Activated naive CD8-positive, alpha-beta T cell (primary cell): ENCODE results near the gene LHPP.
"Not testable (repeated sequence)": the region's sequence is repeated elsewhere in the genome, so short reads cannot be mapped to it uniquely, and the experiment has no call there.

ENCODE experiments used
- H3K27ac Mint-ChIP-seq: one replicate; pipeline ENCODE4 v1.8.0; 2021; ENCODE audit warnings: mixed read lengths
- H3K27me3 Mint-ChIP-seq: one replicate; pipeline ENCODE4 v1.8.0; 2021; ENCODE audit warnings: mixed read lengths
- H3K36me3 Mint-ChIP-seq: one replicate; pipeline ENCODE4 v1.8.0; 2021; ENCODE audit warnings: mixed read lengths
- H3K4me1 Mint-ChIP-seq: one replicate; pipeline ENCODE4 v1.8.0; 2021; ENCODE audit warnings: low read depth, mixed read lengths
- H3K4me3 Mint-ChIP-seq: one replicate; pipeline ENCODE4 v1.8.0; 2021; ENCODE audit warnings: mild to moderate bottlenecking, mixed read lengths
- H3K9me3 Mint-ChIP-seq: one replicate; pipeline ENCODE4 v1.8.0; 2021; ENCODE audit warnings: low read depth, mixed read lengths

LHPP gene

DNA sequence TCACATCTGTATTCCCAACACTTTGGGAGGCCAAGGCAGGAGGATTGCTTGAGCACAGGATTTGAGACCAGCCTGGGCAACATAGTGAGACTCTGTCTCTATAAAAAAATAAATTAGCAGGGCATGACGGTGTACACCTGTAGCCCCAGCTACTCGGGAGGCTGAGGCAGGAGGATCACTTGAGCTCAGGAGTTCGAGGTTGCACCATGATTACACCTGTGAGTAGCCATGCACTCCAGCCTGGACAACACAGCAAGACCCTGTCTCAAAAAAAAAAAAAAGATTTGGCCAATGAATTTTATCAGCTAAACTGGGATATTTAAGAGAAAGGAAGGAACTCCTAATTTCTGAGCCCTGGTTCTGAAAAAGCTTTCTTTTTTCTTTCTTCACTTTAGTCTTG lies 87.5 kb downstream of the LHPP start:
- H3K4me3 Mint-ChIP-seq, H3K36me3 Mint-ChIP-seq, H3K9me3 Mint-ChIP-seq, H3K27ac Mint-ChIP-seq, H3K27me3 Mint-ChIP-seq: not testable (repeated sequence)
- peaks cover 11% of the 10 kb centered on the region for H3K4me1 Mint-ChIP-seq

DNA sequence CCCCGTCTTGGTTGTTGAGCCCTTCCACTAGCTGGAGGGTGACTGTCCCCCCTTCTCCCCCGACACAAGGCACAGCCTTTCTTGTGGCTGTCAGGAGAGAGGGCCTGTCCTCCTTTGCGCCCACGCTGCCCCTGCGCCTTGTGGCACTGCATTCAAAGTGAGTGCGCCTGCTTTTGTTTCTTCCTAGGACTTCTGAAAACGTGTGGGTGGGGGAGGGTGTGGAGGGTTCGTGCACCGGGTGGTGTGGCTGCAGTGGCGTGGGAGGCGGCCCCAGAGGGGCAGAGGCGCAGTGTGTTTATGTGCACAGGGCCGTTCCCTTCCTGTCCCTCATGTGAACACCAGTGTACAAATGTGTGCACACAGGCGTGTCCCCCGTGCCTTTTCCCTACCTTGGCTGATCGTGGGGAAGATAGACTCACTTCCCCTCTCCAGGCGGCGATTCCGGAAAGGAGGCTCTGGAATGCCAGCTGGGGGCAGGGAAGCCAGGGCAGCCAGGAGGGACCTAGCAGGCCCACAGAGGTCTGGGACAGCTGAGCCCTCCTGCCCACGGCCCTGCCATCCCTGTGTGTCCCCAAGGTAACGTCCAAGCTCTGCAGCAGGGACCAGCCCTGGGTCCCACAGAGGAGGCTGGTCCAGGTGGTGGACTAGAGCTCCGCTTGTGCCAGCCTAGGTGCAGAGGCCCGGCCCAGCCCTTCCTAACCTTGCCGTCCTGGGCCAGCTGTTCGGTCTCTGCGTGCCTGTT lies 88.8 kb downstream of the LHPP start:
- no peaks in the 10 kb centered on the region for H3K9me3 Mint-ChIP-seq
- H3K27ac Mint-ChIP-seq = no peak overlapping the region
- H3K36me3 Mint-ChIP-seq = no peaks in the 10 kb centered on the region
- H3K4me3 Mint-ChIP-seq = no peak overlapping the region
- peaks cover 6% of the 10 kb centered on the region for H3K4me1 Mint-ChIP-seq
- H3K27me3 Mint-ChIP-seq = no peaks in the 10 kb centered on the region

DNA sequence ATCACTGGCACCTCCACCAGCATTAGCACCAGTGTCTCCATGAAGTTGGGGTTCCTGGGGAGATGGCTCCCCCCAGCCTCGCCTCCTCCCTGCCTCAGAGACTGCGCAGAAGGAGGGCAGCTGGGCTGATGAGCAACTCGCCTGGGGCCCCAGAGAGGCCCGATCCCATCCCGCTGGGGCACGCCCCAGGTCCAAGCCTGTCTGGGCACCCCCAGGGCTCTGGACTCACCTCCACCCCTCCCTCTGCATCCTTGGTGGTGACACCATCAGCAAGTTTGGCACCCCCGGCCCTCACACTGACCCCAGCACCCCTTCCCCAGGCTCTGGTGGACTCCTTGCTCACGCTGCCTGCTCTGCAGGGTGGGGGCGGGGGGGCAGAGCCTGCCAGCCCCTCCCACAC lies 89.5 kb downstream of the LHPP start:
- H3K4me3 Mint-ChIP-seq = no peak overlapping the region
- no peaks in the 10 kb centered on the region for H3K9me3 Mint-ChIP-seq
- no peaks in the 10 kb centered on the region for H3K27me3 Mint-ChIP-seq
- H3K4me1 Mint-ChIP-seq = peaks cover 3% of the 10 kb centered on the region
- no peaks in the 10 kb centered on the region for H3K36me3 Mint-ChIP-seq
- no peak overlapping the region for H3K27ac Mint-ChIP-seq

DNA sequence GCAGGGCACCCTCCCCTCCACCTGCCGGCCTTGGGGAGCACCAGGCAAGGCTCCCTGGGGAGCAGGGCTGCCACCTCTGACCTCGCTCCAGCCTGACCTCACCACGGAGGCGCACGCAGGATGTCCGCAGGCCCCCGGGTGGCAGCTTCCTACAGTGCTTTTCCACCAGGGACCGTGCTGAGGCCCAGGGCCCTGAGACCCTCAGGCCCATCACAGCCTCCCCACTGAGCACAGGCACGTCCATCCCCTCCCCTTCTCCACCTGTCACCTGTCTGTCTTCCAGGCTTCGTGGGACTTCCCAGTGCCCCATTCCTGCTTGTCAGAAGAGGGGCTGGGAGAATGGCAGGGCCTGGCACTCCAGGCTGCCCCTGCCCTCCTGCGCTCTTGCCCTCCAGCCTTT lies 90.1 kb downstream of the LHPP start:
- Mint-ChIP-seq H3K4me1 (peaks cover 2% of the 10 kb centered on the region), H3K9me3 (no peaks in the 10 kb centered on the region), H3K27me3 (no peaks in the 10 kb centered on the region), H3K4me3 (no peak overlapping the region), H3K36me3 (no peaks in the 10 kb centered on the region), H3K27ac (no peak overlapping the region)

DNA sequence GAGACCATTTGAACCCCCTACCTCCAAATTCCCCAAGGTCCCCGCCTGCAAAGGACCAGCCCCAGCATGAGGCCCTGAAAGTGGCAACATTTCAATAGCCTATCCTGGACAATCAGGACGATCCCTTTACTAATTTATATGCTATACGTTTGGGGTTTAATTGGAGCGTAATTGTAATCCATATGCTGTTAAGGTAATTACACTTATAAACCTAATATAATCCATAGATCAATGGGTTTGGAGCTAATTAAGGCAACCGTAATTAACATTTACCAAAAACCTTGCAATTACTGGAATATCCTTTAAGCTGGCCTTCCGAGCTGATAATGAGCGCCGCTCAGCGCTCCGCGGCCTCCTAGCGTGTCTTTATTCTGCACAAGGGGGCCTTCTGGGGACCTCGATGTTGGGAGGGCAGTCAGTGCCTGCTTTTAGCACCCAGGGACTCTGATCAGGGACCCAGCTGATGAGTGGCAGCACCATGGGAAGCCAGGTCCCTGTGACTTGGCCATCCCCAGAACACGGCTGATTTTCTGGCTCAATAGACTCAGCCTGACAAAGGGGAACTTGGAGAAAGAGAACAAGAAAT lies 91.2 kb downstream of the LHPP start:
- Mint-ChIP-seq H3K27ac (no peak overlapping the region), H3K36me3 (no peaks in the 10 kb centered on the region), H3K4me1 (no peaks in the 10 kb centered on the region), H3K9me3 (no peaks in the 10 kb centered on the region), H3K4me3 (no peak overlapping the region), H3K27me3 (no peaks in the 10 kb centered on the region)

DNA sequence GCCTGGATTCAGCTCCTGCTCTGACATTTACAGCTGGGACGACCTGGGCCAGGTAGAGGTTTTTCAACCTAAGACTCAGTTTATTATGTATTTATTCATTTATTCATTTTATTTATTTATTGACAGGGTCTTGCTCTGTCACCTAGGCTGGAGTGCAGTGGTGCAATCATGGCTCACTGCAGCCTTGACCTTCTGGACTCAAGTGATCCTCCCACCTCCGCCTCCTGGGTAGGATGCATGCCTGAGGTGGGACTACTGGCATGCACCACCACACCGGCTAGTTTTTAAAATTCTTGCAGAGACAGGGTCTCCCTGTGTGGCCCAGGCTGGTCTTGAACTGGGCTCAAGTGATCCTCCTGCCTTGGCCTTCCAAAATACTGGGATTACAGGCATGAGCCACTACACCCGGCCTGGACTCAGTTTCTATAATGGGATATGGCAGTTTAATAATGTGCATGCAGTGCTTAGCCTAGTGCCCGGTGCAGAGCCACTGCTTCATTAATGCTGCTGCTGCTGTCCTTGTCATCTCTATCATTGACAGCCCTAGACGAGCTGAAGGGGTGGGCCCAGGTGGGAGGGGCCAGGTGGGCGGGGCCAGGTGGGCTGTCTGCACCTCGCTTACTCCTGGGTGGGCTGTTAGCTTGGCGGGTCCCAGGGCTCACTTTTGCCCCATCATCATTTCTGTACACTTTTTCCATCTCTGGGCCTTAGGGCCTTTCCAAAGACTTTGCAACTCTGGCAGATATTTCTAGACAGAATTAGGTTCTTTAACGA lies 92.6 kb downstream of the LHPP start:
- Mint-ChIP-seq H3K4me1 (no peaks in the 10 kb centered on the region), H3K9me3 (no peaks in the 10 kb centered on the region), H3K4me3 (no peak overlapping the region), H3K27ac (no peak overlapping the region), H3K36me3 (no peaks in the 10 kb centered on the region), H3K27me3 (no peaks in the 10 kb centered on the region)

DNA sequence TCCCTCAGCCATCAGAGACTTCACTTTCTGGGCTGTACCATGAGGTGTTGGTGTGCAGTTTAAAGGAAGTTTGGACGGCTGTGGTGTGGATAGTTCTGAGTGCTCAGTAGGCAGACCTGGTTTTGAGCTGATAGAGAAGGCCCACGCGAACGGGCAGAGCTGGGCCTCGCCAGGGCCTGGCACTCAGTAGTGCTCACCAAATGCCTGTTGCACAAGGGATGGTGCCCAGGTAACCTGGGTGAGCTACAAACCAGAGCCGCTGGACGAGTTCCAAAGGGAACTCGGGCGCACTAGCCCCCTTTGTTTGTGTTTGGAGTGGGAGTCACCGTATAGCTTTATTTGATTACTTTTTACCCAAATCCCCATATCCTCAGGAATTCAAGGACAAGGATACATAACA lies 95.5 kb downstream of the LHPP start:
- Mint-ChIP-seq H3K27me3 (no peaks in the 10 kb centered on the region), H3K27ac (no peak overlapping the region), H3K4me3 (no peak overlapping the region), H3K36me3 (peaks cover 3% of the 10 kb centered on the region), H3K4me1 (no peaks in the 10 kb centered on the region), H3K9me3 (no peaks in the 10 kb centered on the region)

DNA sequence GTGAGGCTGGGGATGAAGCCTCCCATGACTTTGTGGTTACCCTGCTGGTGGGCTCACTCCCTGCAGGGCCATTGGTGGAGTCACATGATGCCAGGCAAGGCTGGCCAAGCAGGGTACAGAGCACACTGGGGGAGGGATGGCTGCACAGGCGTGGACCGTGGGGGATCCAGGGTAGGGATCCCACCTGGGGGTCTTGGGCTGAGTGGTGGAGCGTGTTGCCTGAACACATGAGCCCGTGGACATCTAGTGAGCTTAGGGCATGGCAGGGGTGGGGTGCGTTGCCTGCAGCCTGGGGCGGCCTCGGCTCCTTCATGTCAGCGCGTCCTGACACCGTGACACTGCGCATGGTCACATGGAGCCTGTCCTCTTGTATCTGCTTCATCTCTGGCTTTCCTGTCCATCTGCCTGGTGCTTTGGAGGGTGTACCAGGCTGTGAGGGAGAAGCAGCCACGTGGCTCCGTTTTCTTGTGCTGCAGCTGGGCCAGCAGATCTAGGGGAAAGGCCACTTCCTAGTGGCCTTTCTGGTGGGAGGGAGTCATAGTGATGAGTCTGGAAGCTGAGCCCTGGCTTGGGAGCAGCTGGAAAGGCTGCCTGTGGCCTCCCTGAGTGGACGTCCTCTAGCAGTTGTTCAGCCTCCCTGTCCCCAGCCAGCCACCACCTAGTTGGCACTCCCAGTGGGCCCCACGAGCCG lies 96.2 kb downstream of the LHPP start:
- Mint-ChIP-seq H3K4me3 (no peak overlapping the region), H3K36me3 (peaks cover 3% of the 10 kb centered on the region), H3K4me1 (no peaks in the 10 kb centered on the region), H3K27me3 (no peaks in the 10 kb centered on the region), H3K9me3 (no peaks in the 10 kb centered on the region), H3K27ac (no peak overlapping the region)

DNA sequence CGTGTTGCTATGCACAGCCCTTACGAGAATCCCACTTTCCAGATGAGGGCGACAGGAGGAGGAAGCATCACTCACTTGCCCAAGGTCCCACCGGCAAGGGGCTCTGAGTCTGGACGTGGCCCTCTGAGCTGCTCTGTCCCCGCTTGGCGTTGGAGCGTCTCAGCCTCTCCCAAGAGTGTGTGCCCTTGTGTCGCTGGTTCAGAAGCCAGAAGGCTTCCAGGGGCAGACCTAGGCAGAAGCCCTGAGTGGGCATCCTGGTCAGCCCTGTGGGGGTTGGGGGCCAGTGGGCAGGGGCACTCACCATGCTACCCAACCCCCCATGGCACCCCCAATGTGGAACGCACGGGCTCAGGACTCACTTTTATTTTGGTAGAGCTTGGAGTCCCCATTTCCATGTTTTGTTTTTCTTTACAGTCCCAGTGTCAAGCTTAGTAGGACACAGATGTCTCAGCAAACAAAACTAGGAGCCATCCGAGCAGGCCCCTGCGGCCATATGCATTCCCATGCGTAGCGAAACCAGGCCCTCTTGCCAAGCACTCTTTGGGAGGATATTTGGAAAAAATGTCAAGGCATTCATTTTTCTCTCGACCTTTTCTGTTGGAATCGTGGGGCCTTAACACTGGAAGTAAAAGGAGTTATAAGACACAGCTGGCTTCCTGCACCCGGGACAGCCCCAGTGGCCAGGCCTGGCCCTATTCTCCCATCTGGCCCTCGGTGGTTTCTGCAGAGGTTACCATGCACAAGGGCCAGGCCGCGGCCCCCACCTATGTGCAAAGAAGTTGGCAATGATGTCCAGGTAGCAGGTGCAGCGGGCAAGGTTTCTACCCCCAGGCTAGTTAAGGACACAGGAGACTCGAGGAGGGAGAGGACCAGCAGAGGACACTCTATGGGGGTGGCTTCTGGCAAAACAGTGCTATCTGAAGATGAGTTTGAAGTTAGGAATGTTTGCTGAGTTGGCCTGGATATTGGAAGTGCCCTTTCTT lies 97.0 kb downstream of the LHPP start:
- no peaks in the 10 kb centered on the region for H3K9me3 Mint-ChIP-seq
- no peaks in the 10 kb centered on the region for H3K27me3 Mint-ChIP-seq
- no peak overlapping the region for H3K4me3 Mint-ChIP-seq
- peaks cover 3% of the 10 kb centered on the region for H3K36me3 Mint-ChIP-seq
- no peaks in the 10 kb centered on the region for H3K4me1 Mint-ChIP-seq
- no peak overlapping the region for H3K27ac Mint-ChIP-seq

DNA sequence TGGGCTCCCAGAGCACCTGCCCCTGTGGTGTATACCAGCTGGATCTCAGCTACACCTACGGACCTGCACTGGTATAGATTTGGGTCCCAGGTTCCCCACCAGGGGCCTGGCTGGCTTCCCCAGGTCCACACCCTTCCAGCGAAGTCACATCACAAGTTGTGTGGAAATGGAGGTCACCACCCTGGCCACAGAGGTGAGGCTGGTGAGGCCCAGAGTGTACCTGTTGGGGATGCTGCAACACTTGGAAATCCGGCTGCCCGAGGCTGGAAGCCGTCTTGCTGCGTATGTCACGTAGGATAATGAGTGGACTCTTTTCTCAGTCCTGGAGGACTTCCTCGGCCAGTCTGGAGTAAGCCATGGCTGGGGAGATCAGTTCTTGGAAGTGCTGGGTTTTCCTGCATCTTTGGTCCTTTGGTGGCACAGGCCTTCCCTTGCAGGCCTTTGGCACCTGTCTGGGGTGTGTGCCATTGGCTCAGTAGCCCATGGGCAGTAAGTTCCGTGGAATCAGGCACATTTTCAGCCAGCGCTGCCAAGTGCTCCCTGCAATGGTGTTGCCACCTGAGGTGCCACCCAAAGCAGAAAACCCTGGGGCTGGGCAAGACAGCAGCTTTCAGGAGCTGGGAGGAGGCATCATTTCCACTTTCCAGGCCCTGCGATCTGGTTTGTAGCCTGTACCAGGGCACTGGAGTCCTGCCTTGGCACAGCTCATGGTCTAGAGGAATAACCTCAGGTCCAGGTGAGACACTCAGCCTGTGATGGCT lies 97.9 kb downstream of the LHPP start:
- Mint-ChIP-seq H3K36me3 (peaks cover 3% of the 10 kb centered on the region), H3K27ac (no peak overlapping the region), H3K4me1 (no peaks in the 10 kb centered on the region), H3K9me3 (no peaks in the 10 kb centered on the region), H3K27me3 (no peaks in the 10 kb centered on the region), H3K4me3 (no peak overlapping the region)

DNA sequence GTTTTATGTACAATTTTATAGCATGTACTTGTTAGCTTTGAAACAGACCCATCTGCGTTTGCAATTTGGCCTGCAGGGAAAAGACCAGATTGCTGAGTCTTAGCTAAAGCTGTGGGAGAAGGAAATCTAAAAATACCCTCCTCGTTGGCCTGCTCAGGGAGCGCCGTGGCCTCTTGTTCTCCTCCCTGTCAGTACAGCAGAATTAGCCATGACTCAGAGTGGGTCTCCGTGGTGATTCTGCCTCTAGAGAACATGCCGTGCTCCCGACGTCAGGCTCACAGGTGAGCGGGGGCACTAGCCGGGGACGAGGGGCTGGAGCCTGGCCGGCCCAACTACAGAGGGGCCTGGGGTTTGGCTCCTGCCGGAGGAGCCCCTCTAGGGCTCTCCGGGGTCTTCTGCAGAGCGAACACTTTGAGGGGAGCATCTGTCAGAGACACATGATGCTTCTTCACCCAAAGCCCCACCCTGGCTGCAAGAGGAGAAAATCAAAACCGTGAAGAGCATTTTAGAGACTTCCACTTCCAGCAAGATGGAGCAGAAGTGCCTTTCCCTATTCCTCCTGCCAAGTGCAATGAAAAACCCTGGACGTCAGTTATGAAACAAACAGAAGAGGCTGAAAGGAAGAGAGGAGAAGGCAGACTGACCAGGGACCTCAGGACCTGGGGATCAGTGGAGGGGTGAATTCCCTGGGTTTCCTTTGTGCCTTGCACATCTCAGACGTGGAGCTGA lies 98.9 kb downstream of the LHPP start:
- Mint-ChIP-seq H3K27ac (no peak overlapping the region), H3K27me3 (no peaks in the 10 kb centered on the region), H3K4me3 (no peak overlapping the region), H3K9me3 (no peaks in the 10 kb centered on the region), H3K4me1 (no peaks in the 10 kb centered on the region), H3K36me3 (peaks cover 3% of the 10 kb centered on the region)

DNA sequence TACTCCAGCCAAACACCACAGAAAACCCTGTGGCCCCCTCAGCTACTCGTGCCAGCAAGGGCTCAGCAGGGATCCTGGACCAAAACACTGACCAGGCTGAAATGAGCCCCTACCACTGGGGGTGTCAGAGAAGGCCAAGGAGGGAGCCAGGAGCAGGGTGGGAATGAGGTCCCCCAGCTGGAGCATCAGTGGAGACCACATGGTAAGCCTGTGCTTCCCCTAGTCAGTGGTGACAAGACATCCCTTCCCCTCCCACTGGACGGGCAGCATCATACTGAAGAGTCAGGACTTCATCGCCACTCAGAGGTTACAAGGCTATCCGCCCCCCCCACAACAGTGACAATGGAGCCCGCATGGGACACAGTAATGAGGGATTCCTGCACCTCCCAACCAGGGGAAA lies 99.6 kb downstream of the LHPP start:
- Mint-ChIP-seq H3K4me1 (no peaks in the 10 kb centered on the region), H3K36me3 (peaks cover 3% of the 10 kb centered on the region), H3K4me3 (no peak overlapping the region), H3K27me3 (no peaks in the 10 kb centered on the region), H3K27ac (no peak overlapping the region), H3K9me3 (no peaks in the 10 kb centered on the region)

DNA sequence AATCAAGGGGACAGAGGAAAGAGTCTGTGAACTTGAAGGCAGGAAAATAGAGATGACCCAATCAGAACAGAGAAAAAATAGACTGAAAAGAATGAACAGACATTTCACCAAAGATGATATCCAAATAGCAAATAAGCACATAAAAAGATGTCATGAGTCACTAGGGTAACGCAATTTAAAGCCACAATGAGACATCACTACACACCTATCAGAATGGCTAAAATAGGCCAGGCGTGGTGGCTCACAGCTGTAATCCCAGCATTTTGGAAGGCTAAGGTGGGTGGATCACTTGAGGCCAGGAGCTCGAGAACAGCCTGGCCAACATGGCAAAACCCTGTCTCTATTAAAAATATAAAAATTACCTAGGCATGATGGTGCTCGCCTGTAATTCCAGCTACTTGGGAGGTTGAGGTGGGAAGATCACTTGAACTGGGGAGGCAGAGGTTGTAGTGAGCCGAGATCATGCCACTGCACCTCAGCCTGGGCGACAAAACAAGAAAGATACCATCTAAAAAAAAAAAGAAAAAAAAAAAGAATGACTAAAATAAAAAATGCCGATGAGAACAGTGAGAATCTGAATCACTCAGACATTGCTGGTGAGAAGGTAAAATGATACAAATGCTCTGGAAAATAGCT lies 100.9 kb downstream of the LHPP start:
- no peaks in the 10 kb centered on the region for H3K9me3 Mint-ChIP-seq
- no peak overlapping the region for H3K27ac Mint-ChIP-seq
- H3K27me3 Mint-ChIP-seq = no peaks in the 10 kb centered on the region
- no peak overlapping the region for H3K4me3 Mint-ChIP-seq
- no peaks in the 10 kb centered on the region for H3K4me1 Mint-ChIP-seq
- H3K36me3 Mint-ChIP-seq = peaks cover 3% of the 10 kb centered on the region
